8988T (cell line): Measurements from ENCODE around the gene C21orf58.
"Not testable (repeated sequence)": the region's sequence is repeated elsewhere in the genome, so short reads cannot be mapped to it uniquely, and the experiment has no call there.

ENCODE experiments used
- DNase-seq: peaks from one replicate; pipeline ENCODE4 v3.0.0; 2011

Gene C21orf58

DNA sequence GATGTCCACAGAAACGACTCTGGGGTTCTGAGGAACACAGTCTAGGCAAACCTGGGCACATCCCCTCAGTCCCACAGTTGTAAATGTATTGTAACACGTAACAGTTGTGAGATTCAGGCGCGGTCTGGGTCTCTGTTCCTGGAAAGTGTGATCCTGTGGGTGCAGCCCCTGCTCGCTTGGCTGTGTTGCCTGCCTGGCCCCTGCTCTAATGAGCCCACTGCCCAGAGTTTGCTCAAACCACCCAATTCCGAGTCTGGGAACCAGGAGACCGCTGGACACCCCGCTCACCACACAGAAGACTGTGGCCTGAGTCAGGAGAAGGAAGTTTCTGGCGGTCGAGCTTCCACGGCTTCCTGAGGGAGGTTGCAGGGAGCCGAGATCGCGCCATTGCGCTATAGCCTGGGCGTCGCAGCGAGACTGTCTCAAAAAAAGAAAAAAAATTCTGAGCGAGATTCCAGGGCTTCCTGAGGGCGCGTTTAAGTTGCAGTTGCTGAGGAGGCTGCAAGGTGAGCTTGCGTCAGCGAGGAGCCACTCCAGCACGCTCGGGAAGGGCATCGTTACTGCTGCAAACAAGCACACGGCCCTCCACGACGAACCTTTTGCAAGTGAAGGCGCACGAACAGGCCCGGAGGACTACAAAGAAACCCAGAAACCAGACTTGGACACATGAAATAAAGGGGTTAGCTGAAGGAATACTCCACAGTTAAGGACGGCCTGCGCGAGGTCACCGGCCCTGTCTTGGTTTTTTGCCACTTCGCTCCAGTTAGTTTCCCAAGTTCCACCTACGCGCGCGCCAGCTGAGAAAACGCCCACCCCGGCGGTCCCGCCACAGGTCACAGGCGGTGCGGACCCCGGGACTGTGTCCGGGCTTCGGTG lies 1.1 kb downstream of the C21orf58 start:
- no peak for DNase-seq

DNA sequence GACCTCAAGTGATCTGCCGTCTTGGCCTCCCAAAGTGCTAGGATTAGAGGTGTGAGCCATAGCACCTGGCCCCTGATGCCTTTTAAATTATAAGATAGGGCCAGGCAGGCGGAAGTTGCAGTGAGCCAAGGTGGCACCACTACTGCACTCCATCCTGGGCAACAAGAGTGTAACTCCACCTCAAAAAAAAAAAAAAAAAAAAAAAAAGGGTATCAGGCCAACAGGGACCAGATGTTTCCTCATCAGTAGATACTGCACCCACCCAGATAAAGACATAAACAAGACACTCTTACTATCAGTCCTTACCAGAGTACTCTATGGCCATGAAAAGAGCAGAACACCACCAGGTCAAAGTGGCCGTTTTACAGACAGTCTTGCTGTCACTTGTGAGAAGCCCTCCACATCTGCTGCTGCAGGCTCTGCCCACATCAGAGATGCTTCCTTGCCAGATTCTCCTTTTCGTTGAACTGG lies 3.3 kb downstream of the C21orf58 start:
- DNase-seq, result no peak

DNA sequence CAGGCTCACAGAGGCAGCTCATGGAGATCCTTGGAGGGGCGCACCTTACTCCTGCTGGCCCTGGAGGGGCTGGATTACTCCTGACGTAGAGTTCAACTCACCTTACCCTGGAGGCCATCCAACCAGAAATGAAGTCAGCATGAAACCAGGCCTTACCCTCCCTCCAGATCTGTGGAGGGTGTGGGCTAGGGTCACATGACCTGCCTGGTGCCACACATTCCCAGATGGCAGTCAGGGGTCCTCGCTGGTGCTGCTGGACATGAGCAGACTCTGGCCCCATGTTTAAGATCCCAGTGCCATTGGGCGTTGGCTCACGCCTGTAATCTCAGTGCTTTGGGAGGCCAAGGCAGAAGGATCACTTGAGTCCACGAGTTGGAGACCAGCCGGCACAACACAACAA lies 4.5 kb downstream of the C21orf58 start:
- DNase-seq, result no peak

DNA sequence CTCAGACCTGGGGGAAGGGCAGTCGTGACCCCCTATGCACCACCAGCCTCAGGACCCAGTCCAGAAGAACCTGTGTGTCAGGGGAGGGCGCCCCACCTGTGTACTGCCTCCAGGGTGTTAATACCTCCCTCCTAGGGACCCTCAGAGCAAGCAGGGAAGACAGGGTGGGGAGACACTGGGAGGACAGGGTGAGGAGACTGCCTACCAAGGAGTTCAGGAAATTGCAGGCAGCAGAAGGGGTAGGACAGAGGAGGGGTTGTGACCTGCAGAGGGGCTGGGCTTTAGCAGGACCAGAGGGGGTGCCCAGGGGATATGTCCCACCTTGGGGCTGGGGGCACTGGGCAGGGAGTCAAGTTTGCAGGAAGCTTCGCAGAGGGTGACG lies 5.2 kb downstream of the C21orf58 start:
- no peak for DNase-seq

DNA sequence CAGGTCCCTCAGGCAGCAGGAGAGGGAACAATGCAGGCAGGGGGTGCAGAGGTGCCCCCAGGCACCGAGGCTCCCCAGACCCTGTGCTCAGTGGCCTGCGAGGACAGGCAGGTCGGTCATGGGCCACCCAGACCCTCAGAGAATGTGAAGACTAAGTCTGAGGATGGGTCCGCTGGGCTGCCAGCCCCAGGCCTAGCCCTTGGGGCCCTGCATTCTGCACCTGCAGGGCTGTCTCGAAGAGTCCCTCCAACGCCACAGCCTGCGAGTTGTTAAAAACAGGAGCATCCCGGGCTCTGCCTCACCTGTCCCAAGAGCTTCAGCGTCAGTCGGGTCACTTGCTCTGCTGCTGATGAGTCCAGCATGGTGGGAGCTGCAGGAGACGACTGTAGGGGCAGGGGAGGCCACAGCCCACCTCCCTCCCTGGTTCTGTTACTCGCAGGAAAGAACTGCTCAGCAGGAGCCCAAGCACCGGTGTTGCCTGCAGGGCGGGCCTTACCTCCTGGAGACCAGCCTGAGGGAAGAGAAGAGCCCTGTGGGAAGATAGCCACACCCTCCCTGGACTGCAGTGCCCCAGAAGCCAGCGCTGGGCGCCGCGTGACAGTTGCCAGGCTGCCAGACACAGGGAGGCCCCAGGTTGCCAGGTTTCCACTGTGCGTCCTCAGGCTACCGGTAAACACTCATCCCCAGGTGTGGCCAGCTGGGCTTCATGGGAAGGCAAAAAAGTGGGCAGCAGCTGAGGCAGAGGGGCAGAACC lies 5.8 kb downstream of the C21orf58 start:
- DNase-seq, result no peak

DNA sequence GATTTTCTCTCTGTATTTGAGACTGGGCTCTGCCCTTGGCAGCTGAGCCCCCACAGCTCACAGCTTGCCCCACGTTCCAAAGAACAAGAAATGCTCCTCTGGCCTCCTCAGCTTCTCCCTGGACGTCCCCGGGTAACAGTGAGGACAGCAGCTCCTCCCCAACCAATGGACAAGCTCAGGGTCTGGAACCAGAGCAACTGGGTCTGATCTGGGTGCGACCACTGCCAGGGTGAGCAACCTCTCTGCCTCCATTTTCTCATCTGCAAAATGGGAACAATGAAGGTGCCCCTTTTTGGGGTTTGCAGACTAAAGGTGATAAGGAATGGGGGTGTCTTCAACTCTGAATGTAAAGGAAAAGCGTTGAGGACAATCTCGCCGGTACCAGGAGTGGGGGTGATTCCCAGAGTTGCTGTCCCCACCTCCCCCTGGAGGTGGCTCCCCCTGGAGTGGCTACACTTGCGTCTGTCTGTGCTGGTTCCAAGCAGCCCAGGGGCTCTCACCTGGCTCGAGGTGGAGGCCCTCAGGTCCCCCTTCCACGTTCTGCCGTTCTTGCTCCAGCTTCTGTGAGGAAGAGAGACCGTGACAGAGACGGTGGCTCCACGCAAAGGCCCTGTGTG lies 6.9 kb downstream of the C21orf58 start:
- DNase-seq, result no peak

DNA sequence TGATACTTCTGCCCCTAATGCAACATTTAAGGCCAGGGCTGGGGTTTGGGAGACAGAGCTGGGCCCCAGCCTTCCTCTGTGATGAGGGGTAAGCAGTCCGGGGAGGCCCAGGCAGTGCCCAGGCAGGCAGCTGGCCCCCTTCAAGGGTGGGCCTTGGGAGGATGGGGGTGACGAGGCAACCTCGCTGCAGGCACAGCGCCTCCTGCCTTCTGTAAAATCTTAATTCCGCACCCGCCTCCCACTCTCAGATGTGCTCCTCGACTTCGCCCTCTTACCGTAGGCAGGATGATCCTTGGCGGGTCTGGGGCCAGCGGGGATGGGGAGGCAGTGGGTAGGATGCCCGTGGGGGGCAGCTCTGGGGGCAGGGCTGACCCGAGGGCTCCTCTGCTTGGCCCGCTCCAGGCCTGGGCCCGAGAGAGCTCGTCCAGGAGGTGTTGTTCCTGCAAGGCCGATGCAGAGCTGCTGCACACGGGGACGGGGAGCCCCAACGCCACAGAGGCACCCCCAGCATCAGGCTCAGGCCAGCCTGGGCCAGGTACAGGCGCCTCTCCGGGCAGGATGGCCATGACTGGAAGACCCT lies 9.1 kb downstream of the C21orf58 start:
- DNase-seq, result no peak

DNA sequence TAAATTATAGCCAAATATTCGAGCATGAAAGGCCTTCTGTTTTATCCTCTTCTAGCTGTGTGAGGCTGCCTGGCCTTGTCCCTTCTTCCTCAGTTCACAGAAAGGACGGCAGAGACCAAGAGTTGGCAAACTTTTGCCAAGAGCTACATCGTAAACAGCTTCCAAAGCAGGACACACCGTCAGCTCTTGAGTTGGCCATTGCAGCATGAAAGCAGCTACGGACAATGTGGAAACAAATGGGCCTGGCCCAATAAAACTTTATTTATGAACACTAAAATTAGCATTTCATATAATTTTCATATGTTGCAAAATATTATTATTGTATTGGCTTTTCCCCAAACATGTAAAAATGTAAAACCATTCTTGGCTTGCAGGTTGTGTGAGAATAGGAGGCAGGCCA lies 10.7 kb downstream of the C21orf58 start:
- DNase-seq, result no peak

DNA sequence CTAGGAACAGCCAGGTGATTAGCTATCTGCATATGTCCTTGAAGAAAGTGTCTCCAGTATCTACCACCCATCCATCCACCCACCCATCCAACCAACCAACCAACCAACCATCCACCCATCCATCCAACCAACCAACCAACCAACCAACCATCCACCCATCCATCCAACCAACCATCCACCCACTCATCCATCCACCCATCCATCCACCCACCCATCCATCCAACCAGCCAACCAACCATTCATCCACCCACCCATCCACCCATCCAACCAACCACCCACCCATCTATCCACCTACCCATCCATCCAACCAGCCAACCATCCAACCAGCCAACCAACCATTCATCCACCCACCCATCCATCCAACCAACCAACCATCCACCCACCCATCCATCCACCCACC lies 12.1 kb downstream of the C21orf58 start:
- DNase-seq, result no peak

DNA sequence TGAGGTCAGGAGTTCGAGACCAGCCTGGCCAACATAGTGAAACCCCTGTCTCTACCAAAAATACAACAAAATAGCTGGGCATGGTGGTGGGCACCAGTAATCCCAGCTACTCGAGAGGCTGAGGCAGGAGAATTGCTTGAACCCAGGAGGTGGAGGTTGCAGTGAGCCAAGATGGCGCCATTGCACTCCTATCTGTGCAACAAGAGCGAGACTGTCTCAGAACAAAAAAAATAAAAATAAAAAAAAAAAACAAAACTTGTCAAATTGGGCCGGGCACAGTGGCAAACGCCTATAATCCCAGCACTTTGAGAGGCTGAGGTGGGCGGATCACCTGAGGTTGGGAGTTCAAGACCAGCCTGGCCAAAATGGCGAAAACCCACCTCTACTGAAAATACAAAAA lies 13.4 kb downstream of the C21orf58 start:
- DNase-seq, result not testable (repeated sequence)

DNA sequence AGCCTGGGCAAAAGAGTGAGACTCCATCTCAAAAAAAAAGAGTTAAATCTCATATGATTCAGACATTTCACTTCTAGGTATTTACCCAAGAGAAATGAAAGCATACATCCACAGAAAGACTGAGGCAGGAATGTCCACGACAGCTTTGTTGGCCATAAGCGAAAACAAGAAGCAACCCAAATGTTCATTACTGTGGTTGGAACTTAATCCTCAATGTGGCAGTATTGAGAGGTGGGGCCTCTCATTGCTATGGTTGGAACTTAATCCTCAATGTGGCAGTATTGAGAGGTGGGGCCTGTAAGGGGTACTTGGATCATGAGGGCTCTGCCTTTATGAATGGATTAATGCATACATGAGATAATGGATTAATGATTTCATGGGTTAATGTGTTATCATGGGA lies 15.2 kb downstream of the C21orf58 start:
- DNase-seq, result no peak

DNA sequence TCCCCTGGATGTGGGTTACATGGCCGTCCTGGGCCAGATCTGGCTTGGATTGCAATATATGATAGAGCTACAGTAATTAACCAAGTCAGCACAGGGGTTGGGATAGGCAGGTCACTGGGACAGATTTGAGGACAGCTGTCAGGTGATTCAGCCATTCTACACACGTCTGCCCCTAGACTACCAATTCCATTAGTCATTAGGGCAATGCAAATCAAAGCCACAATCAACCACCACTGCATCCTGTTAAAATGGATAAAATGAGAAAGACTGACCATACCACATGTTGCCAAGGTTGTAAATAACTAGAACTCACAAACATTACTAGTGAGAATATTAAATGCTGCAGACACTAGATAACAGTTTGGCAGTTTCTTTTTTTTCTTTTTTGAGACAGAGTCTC lies 16.0 kb downstream of the C21orf58 start:
- no peak for DNase-seq

DNA sequence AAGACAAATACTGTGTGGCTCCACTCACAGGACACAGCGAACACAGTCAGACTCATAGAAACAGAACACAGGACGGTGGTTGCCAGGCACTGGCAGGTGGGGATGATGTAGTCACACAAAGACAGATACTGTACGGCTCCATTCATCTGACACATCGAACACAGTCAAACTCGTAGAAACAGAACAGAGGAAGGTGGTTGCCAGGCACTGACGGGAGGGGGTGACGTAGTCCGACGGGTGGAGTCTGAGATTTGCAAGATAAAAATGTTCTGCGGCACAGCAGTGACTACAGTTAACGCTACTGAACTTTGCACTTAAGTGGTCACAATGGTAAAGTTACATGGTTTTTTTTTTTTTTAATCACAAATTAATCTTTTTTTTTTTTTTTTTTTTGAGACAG lies 18.7 kb downstream of the C21orf58 start:
- no peak for DNase-seq

DNA sequence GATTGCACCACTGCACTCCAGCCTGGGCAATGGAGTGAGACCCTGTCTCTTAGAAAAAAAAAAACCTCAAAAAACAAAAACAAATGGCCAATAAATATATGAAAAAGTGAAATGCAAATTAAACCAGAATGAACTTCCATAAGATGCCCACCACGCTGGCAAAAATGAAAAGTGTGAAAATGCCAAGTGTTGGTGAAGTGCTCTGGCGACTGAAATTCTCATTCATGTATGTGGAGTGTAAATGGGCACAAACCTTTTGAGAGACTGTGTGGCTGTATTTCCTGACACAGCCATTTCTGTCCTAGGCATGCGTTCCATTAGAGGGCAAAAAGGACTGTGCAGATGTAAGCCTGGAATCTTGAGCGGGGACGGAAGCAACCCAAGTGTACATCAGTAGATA lies 19.2 kb downstream of the C21orf58 start:
- no peak for DNase-seq

DNA sequence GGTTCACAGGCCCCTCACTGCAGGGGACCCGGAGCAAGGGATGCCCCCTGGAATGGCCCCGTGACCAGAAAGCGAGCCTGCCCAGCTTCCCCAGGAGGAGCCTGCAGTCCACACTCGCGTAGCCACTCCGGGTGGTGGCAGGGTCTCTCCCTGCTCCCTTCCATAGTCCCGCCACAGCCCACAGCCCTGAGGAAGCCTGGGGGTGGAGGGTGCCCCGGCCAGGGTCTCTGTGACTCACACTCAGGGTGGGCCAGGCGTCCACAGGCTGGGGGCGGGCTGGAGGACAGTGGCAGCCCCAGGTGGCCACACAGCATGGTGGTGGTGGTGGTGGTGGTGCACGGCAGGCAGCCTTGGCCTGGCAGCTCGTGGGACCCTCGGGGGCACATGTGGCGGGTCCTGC lies 21.9 kb downstream of the C21orf58 start:
- DNase-seq, result no peak

DNA sequence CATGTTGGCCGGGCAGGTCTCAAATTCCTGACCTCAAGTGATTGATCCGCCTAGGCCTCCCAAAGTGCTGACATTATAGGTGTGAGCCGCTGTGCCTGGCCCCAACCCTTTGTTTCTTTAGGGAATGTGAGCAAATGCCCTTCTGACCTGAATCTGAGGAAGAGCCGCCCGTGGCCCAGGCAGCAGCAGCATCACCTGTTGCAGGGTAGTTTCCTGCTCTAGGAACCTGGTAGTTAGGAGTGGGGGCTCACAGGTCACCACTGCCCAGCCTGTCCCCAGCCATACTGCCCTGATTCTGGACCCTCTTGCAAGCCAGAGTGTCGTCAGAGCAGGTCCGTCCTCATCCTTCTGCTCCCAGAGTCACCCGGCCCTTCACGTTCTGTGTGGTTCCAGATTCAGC lies 24.5 kb downstream of the C21orf58 start:
- DNase-seq, result no peak

DNA sequence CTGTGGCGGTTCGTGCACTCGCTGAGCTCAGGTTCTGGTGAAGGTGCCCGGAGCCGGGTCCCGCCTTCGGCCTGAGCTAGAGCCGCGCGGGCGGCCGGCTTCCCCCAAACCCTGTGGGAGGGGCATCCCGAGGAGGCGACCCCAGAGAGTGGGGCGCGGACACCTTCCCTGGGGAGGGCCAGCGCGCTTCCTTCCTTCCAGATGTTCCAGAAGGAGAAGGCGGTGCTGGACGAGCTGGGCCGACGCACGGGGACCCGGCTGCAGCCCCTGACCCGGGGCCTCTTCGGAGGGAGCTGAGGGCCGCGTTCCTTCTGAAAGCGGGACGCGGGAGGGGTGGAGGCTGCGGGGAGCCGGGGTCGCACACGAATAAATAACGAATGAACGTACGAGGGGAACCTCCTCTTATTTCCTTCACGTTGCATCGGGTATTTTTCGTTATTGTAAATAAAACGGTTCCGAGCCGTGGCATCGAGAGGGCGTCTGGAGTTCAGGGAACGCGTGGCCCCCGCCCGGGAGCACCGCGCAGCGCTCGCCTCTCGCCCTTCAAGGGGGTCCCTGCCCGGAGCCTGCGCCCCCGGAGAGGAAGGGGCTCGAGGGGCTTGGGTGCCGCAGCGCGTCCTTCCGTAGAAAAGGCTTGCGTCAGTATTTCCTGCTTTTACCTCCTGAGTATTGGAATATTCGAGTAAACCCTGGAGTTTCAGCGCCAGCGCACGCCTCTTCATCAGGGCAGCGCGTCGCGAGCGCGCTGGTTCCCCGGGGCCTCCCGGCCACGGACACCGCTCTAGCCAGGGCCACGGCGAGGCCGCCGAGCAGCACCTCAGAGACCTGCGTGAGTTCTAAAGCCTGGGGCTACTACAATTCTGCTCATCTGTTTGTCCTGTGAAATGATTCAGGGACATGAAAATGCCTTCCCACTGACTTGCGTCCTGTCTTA lies 26.1 kb downstream of the C21orf58 start:
- DNase-seq, result no peak

DNA sequence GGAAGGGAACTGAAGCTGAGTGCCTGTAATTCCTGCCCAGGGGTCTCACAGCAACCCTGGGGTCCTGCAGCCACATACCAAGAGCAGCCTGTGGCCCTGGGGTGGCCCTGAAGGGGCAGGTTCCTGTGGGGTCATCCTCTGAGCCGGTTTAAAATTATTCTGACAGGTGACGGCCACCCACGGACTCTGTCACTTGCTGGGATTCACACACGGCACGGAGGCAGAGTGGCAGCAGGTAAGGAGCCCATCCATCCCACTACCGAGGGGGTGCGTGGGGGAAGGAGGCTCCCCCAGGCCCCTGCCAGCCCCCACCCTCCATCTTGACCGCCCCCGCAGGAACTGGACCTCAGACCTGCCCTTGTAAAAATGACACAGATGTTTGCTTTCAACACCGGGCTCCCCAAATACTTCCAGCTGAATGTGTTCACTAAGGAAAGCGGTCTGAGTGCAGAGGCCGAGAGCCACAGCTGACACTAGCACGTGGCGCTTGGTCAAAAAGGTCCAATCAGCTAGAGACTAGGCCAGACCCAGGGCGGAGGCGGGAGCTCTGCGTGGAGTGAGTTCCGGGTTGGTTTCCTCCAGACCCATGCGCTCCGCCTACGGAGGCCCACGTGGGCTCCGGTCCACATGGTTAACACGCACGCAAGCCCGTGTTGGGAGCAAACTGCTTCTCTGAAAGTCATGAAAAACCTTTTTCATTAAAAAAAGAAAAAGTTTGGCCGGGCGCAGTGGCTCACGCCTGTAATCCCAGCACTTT lies 27.5 kb downstream of the C21orf58 start:
- DNase-seq, result no peak

DNA sequence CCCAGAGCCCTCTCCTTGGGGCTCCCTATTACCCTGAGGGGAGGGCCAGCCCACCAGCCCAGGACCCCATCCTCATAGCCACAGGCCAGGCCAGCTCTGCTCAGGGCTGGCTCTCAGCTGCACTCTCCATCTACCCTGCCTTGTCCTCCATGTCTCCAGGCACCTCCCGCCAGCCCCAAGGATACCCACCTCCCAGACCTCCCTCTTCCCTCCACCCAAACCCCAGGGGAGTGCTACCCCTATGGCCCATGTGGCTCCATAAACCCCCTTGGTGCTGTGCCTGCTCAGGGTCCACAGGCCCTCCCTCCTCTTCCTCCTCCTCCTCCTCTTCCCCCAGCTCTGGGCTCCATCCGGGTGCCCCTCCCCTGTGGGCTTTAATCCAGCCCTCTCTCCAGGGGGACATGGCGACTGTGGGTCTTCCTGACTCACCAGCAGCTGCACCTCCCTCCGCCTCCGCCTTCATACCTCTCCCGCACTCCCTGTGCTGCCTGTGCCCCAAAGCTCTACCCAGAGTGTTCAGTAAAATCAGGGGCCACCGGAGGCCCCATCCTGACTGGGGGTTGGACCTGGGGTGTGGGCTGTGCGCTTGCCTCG lies 28.4 kb downstream of the C21orf58 start:
- DNase-seq, result no peak

DNA sequence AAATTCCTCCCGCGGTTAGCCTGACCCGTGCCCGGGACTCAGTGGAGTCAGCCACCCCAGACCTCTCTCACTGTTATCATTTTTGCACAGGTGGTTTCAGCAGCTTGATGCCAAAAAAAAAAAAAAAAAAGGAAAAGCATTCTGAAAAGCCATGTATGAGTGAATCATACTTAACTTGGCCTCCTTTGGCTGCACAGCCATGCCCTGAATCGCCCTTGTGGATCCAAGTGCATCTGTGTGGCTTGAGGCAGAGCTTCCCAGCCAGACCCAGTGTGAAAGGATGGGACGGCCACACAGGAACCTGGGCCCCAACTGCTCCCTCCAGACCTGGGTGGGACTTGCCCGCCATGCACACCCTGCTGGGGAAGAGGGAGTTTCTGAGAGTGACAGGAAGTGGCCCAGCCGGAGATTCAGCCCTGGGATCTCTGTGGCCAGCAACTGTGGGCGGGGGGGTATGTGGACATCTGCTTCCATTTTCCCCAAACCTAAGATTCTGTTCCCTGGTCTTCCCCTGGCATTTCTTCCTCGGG lies 29.0 kb downstream of the C21orf58 start:
- DNase-seq, result no peak

DNA sequence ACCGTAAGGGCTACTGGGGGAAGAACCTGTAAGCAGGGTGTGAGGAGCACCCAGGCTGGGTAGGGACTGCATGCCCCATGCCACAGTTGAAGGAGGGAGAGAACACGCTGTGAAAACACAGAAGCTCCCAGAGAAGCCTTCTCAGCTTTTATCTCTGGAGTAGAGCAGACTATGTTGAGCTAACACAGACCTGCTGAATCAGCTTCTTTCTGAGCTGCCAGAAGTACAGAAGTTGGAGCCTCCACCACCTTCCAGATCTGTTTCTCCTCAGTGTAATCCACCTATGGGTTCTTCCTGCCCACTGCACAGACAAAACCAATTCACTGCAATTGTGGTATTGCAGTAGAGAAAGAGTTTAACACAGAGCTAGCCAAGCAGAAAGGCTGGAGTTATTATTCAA lies 32.1 kb downstream of the C21orf58 start:
- no peak for DNase-seq
